Activated CD4-positive, alpha-beta T cell treated with anti-CD3 and anti-CD28 coated beads, Interleukin-2, Interleukin-4, amounts not matched to agents 100 ng/mL and 50 ng/mL, durations not matched to agents 16 hours and 8 hours (primary cell): ENCODE data around the gene LRIG1.
"Not testable (repeated sequence)": the region's sequence is repeated elsewhere in the genome, so short reads cannot be mapped to it uniquely, and the experiment has no call there.

ENCODE experiments used
- DNase-seq: peaks from one replicate; pipeline ENCODE4 v3.0.0-alpha.2; 2020; ENCODE audit warnings: low spot score

The LRIG1 gene

DNA sequence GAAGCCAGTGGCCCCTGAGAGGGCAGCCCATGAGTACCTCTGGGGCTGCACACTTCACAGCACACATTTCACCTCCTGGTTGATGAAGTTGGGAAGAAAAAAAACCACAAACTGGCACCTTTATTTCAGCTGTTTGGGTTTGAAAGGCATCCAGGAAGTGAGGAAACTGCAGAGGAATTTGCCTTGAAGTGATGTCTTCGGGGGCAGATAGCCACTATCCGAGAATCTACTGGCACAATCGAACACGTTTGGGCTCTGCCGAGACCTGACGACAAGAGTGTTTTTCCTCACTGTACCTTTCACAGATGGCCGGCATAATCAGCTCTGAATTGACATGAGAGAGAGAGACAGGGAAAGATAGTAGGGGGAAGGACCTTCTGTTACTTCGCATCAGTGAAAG is 59.7 kb downstream of the LRIG1 start:
- DNase-seq = no peak

DNA sequence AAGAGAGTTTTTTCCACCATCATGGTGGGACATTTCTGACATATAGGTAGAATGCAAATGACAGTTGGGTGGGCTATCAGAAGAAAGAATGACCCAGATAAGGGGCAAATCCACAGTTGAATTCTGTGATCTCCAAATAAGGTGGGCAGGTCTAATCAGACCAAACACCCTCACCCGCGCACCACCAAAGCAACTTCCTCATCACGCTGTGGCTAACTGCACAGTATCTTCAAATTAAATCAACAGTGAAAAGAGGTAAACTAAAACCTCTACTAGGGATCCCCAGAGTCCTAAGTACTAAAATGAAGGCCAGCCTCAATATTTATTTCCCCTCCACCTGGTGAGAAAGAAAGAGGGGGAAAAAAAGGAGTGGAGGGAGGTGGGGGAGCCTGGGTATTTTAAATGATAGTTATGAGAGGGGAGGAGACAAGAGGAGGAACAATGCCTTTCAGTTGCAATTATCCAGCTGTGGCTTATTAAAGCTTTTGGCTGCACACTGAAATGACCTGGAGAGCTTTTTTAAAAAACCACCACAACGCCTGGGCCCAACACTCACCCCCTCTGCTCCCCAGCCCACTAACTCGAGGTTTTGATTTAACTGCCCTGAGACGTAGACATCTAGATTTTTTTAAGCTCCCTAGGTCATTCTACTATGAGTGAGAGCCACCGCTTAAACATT is 61.0 kb downstream of the LRIG1 start:
- no peak for DNase-seq

DNA sequence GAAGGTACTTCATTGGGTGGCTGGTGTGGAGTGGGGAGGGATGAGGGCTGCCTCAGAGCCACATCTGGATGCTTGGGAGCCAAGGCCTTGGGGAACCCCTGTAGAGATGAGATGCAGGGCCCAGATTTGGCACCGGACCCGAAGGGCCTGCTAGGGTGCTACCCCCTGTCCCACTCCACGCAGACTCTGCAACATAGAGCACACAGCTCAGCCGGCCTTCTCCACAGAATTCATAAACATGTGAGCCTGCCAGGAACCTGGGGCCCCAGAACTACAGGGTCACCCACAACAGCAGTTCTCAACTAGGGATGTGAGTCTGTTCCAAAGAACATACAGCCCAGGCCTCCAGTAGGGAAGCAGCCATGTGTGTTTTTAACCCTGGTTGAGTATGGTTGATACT is 62.8 kb downstream of the LRIG1 start:
- DNase-seq = no peak

DNA sequence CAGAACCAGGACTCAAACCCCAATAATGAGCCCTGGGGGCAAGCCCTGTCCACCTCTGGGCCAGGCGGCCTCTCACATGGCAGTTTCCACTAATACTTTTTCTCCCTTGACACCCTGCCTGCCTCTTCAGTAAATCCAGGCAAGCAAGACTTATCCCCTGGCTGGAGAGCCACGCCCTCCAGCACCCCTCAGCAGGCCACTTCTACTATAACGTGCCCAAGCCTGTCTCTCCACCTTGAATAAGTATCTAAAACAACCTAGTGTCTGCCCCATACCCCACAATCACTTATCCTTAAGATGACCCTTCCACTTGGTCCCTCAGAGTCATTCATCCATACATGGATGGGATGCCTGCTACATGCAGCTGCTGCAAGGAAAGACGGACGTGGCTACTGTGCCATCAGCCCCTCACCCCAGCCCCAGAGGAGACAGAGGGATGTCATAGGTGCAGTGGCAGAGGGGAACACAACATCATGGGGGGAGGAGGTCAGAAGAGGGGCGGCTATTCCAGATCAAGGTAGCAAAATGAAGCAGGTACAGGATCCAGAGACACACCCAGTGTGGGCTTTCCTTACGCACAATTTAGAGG is 63.4 kb downstream of the LRIG1 start:
- DNase-seq = no peak

DNA sequence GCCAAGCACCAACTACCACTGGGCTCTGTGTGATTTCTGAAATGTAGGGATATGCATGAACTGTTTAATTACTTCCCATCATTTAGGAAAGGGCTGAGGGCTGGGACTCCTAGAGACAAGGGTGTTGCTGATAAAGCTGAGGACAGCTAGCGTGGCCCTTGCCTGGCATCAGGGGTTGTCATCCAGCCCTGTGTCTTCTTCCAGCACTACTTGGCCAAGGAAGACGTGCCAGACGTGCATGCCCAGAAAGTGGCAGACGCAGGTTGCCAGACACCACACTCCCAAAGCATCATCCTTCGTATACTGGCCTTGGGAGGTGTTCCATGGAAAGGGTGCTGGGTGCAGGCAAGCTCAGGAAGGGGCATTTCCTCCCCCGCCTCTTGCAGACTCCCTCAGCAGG is 64.8 kb downstream of the LRIG1 start:
- DNase-seq = no peak

DNA sequence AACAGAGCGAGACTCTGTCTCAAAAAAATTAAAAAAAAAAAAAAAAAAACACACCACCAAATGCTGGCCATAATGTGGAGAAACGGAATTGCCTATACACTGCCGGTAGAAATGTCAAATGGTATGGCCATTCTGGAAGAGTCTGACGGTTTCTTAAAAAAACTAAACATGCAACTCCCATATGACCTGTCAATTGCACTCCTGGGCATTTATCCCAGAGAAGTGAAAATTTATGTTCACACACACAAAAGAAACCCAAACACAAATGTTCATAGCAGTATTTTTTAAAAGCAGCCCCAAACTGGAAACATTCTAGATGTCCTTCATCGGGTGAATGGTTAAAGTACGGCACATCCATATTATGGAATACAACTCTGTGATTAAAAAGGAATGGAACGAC is 66.1 kb downstream of the LRIG1 start:
- DNase-seq = no peak

- no peak for DNase-seq
These were observed 67.4 kb downstream of the LRIG1 start for GRCh38 chr3:66433522-66433782.

GRCh38 chr3:66432767-66433521 is 67.9 kb downstream of the LRIG1 start:
- no peak for DNase-seq

GRCh38 chr3:66432041-66432766 is 68.6 kb downstream of the LRIG1 start:
- no peak for DNase-seq

- DNase-seq = no peak
These were observed 69.3 kb downstream of the LRIG1 start for GRCh38 chr3:66431494-66431893.

DNA sequence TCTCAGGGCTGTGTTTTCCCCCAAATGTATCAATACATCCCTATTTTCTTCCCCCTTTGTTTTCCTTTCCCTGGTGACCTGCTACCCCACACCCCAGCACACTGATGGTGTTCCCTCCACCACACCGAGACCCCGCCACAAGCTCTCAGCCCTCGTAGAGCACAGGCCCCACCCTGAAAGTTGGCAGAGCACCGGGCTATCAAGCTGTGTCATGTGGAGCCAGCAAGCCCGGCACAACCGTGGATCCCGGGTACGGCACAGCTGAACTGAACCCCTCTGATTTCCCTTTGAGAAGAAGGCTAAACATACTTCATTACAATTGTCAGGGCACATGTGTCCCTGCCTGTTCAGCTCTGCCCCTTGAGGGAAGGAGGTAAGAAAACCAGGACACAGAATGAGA is 69.9 kb downstream of the LRIG1 start:
- no peak for DNase-seq

GRCh38 chr3:66428733-66429132 is 72.1 kb downstream of the LRIG1 start:
- no peak for DNase-seq

DNA sequence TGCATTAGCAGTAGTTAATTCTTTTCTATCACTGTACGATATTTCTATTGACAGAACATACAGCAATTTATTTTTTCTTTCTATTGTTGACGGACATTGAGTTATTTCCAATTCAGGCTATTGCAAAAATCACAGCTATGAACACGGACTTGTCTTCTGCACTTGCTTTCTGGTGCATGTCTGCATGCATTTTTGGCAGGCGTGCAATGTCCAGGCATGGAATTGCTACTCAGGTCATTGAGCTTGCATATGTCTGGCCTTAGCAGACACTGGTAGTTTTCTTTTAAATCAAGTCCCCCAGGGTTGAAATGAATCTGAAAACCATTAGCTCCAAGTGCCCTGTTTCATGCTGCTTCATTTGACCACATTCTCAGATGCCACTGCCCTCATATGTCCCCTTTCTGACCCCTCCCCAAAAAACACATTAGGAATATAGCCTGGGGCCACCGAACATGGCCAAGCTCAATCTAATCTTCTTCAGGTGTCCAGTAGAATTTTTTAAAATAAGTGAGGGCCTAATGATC is 72.8 kb downstream of the LRIG1 start:
- no peak for DNase-seq

DNA sequence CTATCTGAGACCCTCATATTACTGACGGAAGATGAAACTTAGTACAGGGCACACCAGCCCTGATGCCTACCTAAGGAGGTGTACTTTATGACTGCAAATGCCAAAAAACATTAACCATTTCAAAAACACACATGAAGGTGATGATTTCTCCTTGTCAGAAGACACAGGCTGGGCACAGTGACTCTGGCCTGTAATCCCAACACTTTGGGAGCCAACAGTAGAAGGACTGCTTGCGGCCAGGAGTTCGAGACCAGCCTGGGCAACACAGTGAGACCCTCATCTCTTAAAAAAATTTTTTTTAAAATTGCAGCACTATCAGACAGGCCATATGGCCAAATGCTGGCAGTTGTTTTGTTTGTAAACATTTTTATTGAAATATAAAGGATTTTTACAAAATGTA is 73.5 kb downstream of the LRIG1 start:
- DNase-seq = no peak

- no peak for DNase-seq
These were observed 74.7 kb downstream of the LRIG1 start for GRCh38 chr3:66426135-66426534.

- no peak for DNase-seq
These were observed 75.2 kb downstream of the LRIG1 start for GRCh38 chr3:66425576-66426114.

GRCh38 chr3:66425032-66425431 is 75.8 kb downstream of the LRIG1 start:
- DNase-seq = no peak

DNA sequence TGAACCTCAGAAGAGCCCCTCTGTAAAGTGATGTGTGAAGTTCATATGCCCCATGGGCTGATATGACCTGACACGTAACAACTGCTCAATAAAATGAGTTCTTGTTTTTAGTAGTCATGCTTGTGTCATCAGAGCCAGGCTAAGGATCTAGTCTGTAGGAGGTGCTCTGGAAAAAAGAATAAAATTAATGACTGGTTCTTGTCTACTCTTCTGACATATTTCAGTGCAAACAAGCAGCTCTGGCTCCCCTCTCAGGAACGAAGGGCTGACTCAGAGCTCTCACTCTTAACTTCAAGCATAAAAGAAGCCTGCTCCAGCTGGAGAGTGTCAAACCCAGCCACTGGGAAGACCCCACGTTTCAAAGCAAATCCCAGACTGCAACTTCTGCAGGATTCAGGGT is 77.0 kb downstream of the LRIG1 start:
- no peak for DNase-seq

DNA sequence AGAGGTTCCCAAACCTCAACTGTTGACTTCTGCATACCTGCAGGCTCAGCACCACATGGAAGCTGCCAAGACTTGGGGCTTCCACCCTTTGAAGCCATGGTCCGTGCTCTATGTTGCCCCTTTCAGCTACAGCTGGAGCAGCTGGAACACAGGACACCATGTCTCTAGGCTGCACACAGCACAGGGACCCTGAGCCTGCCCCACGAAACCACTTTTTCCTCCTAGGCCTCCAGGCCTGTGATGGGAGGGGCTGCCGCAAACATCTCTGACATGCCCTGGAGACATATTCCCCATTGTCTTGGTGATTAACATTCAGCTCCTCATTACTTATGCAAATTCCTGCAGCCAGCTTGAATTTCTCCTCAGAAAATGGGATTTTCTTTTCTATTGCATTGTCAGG is 78.9 kb downstream of the LRIG1 start:
- not testable (repeated sequence) for DNase-seq

DNA sequence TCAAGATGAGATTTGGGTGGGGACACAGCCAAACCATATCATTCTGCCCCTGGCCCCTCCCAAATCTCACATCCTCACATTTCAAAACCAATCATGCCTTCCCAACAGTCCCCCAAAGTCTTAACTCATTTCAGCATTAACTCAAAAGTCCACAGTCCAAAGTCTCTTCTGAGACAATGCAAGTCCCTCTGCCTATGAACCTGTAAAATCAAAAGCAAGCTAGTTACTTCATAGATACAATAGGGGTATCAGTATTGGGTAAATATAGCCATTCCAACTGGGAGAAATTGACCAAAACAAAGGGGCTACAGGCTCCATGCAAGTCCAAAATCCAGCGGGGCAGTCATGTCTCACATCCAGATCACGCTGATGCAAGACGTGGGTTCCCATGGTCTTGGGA is 79.7 kb downstream of the LRIG1 start:
- DNase-seq = not testable (repeated sequence)

DNA sequence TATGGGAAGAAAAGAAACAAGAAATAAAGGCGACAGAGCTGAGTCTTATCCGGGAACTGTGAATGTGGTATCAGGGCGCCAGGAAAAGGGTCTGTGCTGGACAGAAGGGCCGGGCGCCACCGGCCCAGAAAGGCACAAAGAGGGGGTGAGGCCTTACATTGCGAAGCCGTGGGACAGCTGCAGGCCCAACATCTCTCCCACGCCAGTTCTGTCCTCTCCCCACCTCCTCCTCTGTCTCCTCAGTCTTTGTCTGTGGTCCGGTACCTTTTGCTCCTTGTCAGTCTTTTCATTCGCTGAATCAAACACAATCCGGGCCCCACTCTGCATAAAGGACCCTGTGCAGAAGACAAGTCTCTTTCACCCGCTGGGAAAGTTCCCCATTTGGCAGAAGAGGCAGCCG is 81.8 kb downstream of the LRIG1 start:
- DNase-seq = no peak

DNA sequence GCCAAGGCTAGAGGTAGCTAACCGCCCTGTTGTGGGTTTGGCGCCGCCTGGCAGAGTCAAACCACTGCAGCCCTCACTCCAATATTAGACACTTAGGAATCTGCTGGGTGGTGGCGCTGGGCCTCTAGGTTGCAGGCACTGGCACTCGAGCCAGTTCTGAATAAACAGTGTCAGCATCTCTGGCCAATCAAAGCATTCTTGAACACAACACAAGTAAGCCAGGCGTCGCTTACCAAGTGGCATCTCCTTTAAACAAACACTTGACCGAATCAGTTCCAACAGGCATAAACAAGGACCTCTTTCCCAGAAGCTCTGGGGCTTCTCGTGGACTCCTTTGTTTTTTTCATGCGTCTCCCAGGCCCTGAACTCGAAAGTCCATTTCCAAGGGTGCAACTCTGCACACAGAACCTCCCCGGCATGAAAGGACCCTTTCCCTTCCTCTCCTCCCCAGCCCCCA is 82.3 kb downstream of the LRIG1 start:
- DNase-seq = no peak
